ENCODE measurements around the gene OGFOD3.
"Not testable (repeated sequence)": the region's sequence is repeated elsewhere in the genome, so short reads cannot be mapped to it uniquely, and the experiment has no call there.

Gene OGFOD3

GRCh38 chr17:82367724-82368524 is 50.5 kb downstream of the OGFOD3 start:
- H3K36me3 ChIP-seq (ENCODE audit: control insufficient read depth, insufficient read depth, low read length) = no peaks in the 10 kb centered on the region
- H3K9ac ChIP-seq (ENCODE audit: low read length) = no peak overlapping the region
- peaks cover 2% of the 10 kb centered on the region; the same call in 1 of the 2 replicates for H3K4me1 ChIP-seq (ENCODE audit: control insufficient read depth, insufficient read depth, low read length)
- H3K27ac ChIP-seq (ENCODE audit: low read depth, low read length) = no peak overlapping the region
- H3K9me3 ChIP-seq (ENCODE audit: control insufficient read depth, insufficient read depth, low read depth, low read length) = no peaks in the 10 kb centered on the region
- H3K27me3 ChIP-seq (ENCODE audit: control insufficient read depth, insufficient read depth, low read length) = peaks cover 37% of the 10 kb centered on the region
- no peak overlapping the region for H3K4me3 ChIP-seq (ENCODE audit: low read depth, low read length)

DNA sequence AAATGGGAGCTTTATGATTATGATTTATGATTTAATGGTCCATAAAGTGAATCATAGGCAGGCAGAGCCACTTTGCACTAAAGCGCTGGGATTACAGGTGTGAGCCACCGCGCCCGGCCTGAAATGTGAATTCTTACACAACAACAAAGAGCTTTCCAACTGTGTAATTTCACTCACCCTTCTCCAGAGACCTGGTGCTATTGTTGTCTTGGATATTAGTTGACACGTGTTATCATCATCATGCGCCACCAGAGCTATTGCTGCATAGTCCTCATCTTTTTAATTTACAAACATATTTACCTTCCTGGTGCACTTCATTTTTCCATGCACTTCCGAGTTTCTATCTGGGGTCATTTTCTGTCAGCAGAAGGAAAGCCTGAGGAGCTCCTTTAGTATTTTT is 51.6 kb downstream of the OGFOD3 start:
- H3K9me3 ChIP-seq (ENCODE audit: control insufficient read depth, insufficient read depth, low read depth, low read length) = no peaks in the 10 kb centered on the region
- peaks cover 2% of the 10 kb centered on the region; the same call in 1 of the 2 replicates for H3K4me1 ChIP-seq (ENCODE audit: control insufficient read depth, insufficient read depth, low read length)
- no peak overlapping the region for H3K9ac ChIP-seq (ENCODE audit: low read length)
- no peak overlapping the region for H3K4me3 ChIP-seq (ENCODE audit: low read depth, low read length)
- H3K27ac ChIP-seq (ENCODE audit: low read depth, low read length) = no peak overlapping the region
- H3K27me3 ChIP-seq (ENCODE audit: control insufficient read depth, insufficient read depth, low read length) = peaks cover 26% of the 10 kb centered on the region
- H3K36me3 ChIP-seq (ENCODE audit: control insufficient read depth, insufficient read depth, low read length) = no peaks in the 10 kb centered on the region

DNA sequence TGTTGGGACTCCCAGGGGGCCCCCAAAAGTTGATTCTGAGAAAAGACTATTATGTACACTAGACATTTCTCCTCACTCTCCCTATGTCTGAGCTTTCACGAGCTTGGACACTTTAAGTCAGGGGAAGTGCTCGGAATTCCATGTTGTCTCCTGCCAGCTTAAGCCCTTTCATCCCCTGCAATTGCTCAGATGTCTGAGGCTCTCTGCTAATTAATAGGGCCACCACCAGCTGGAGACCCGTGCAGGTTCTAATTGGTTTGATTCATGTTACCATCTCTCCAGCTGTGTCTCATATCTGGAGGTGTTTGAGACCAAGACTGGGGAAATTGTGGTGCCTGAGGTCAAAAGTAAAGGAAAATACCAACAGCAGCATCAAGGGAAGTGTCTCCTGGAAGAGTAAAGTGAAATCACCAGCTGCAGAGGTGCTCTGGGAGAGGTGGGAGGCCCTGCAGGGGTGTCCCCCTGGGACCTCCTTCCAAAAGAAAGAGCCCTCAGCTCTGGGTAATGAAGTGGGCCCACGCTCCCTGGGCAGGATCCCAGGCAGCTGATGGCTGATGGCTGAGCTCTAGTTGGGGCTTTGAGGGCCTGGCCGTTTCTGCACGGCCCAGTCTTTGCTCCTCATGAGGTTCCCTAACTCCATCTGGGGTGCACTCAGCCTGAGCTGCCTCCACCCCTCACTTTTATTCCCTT is 52.6 kb downstream of the OGFOD3 start:
- H3K9me3 ChIP-seq (ENCODE audit: control insufficient read depth, insufficient read depth, low read depth, low read length) = no peaks in the 10 kb centered on the region
- H3K4me3 ChIP-seq (ENCODE audit: low read depth, low read length) = no peak overlapping the region
- no peak overlapping the region for H3K9ac ChIP-seq (ENCODE audit: low read length)
- peaks cover 2% of the 10 kb centered on the region; the same call in 1 of the 2 replicates for H3K4me1 ChIP-seq (ENCODE audit: control insufficient read depth, insufficient read depth, low read length)
- no peak overlapping the region for H3K27ac ChIP-seq (ENCODE audit: low read depth, low read length)
- H3K27me3 ChIP-seq (ENCODE audit: control insufficient read depth, insufficient read depth, low read length) = peaks cover 16% of the 10 kb centered on the region
- H3K36me3 ChIP-seq (ENCODE audit: control insufficient read depth, insufficient read depth, low read length) = no peaks in the 10 kb centered on the region

GRCh38 chr17:82361885-82362633 is 56.3 kb downstream of the OGFOD3 start:
- H3K27ac ChIP-seq (ENCODE audit: low read depth, low read length) = no peak overlapping the region
- H3K4me3 ChIP-seq (ENCODE audit: low read depth, low read length) = no peak overlapping the region
- peaks cover 9% of the 10 kb centered on the region for H3K27me3 ChIP-seq (ENCODE audit: control insufficient read depth, insufficient read depth, low read length)
- H3K4me1 ChIP-seq (ENCODE audit: control insufficient read depth, insufficient read depth, low read length) = peaks cover 2% of the 10 kb centered on the region; the same call in 1 of the 2 replicates
- no peak overlapping the region for H3K9ac ChIP-seq (ENCODE audit: low read length)
- no peaks in the 10 kb centered on the region for H3K9me3 ChIP-seq (ENCODE audit: control insufficient read depth, insufficient read depth, low read depth, low read length)
- no peaks in the 10 kb centered on the region for H3K36me3 ChIP-seq (ENCODE audit: control insufficient read depth, insufficient read depth, low read length)

DNA sequence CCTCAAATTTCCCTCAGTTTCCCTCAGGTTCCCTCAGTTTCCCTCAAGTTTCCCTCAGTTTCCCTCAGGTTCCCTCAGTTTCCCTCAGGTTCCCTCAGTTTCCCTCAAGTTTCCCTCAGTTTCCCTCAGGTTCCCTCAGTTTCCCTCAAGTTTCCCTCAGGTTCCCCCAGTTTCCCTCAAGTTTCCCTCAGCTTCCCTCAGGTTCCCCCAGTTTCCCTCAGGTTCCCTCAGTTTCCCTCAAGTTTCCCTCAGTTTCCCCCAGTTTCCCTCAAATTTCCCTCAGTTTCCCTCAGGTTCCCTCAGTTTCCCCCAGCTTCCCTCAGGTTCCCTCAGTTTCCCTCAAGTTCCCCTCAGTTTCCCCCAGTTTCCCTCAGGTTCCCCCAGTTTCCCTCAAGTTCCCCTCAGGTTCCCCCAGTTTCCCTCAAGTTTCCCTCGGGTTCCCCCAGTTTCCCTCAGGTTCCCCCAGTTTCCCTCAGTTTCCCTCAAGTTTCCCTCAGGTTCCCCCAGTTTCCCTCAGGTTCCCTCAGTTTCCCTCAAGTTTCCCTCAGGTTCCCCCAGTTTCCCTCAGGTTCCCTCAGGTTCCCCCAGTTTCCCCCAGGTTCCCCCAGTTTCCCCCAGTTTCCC is 58.8 kb downstream of the OGFOD3 start:
- not testable (repeated sequence) for H3K4me3 ChIP-seq (ENCODE audit: low read depth, low read length); H3K36me3 ChIP-seq (ENCODE audit: control insufficient read depth, insufficient read depth, low read length); H3K27ac ChIP-seq (ENCODE audit: low read depth, low read length); H3K4me1 ChIP-seq (ENCODE audit: control insufficient read depth, insufficient read depth, low read length); H3K9ac ChIP-seq (ENCODE audit: low read length); H3K27me3 ChIP-seq (ENCODE audit: control insufficient read depth, insufficient read depth, low read length); H3K9me3 ChIP-seq (ENCODE audit: control insufficient read depth, insufficient read depth, low read depth, low read length)

GRCh38 chr17:82358465-82359350 is 59.7 kb downstream of the OGFOD3 start, which contains the start of gene TEX19:
TEX19 (plus strand) TSS chr17:82359247; CDS start chr17:82362151, 2,904 bp downstream.
- Histone ChIP-seq H3K36me3 (ENCODE audit: control insufficient read depth, insufficient read depth, low read length) (no peaks in the 10 kb centered on the region), H3K9me3 (ENCODE audit: control insufficient read depth, insufficient read depth, low read depth, low read length) (no peaks in the 10 kb centered on the region), H3K27me3 (ENCODE audit: control insufficient read depth, insufficient read depth, low read length) (peaks cover 9% of the 10 kb centered on the region), H3K4me1 (ENCODE audit: control insufficient read depth, insufficient read depth, low read length) (peaks cover 2% of the 10 kb centered on the region; the same call in 1 of the 2 replicates), H3K4me3 (ENCODE audit: low read depth, low read length) (no peak within 1 kb of the TSS), H3K9ac (ENCODE audit: low read length) (no peak within 1 kb of the TSS), H3K27ac (ENCODE audit: low read depth, low read length) (peak within 1 kb of the TSS; percentile 57; the same call in 1 of the 2 replicates)

DNA sequence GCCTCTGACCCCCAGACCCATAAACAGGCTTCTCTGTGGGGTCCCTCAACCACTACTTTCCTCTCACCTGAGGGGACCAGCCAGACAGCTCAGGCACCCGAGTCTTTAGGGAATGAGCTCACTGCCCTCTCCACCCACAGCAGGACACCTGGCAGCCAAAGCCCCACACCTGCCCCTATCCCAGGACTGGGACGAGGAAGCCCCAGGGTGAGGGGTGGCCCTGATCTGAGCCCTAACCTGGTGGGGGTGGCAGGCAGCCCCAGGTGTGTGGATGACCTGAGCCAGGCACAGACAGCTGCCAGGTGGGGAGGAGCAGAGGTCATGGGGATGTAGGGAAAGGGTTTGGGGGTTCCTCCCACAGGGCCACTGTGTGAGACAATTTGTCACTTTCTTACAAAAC is 61.0 kb downstream of the OGFOD3 start:
- H3K4me3 ChIP-seq (ENCODE audit: low read depth, low read length) = no peak overlapping the region
- H3K9me3 ChIP-seq (ENCODE audit: control insufficient read depth, insufficient read depth, low read depth, low read length) = no peaks in the 10 kb centered on the region
- H3K9ac ChIP-seq (ENCODE audit: low read length) = no peak overlapping the region
- H3K27ac ChIP-seq (ENCODE audit: low read depth, low read length) = no peak overlapping the region
- H3K27me3 ChIP-seq (ENCODE audit: control insufficient read depth, insufficient read depth, low read length) = peaks cover 9% of the 10 kb centered on the region
- no peaks in the 10 kb centered on the region for H3K4me1 ChIP-seq (ENCODE audit: control insufficient read depth, insufficient read depth, low read length)
- no peaks in the 10 kb centered on the region for H3K36me3 ChIP-seq (ENCODE audit: control insufficient read depth, insufficient read depth, low read length)

DNA sequence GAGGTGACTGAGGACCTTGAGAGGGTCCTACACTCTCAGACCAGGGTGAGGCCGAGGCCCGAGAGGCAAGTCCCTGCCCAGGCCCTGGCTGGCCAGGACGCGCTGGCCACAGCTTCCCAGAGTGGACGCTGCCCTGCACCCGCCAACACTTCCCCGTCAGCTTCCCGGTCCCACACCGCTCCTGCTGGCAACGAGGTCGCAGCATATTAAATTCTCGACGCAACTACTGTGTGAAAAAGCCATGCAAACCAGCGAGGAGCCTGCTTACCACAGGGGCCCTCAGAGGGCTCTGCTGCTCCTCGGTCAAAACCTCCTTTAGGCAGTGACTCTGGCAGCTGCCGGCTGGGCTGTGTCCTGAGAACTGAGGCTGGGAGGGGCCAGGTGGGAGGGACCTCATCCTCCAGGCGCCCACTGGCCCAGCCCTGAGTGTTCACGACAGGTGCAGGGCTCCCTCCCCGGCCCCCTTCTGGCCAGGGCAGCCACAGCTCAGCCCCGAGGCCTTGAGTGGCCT is 61.5 kb downstream of the OGFOD3 start:
- no peaks in the 10 kb centered on the region for H3K36me3 ChIP-seq (ENCODE audit: control insufficient read depth, insufficient read depth, low read length)
- H3K27me3 ChIP-seq (ENCODE audit: control insufficient read depth, insufficient read depth, low read length) = peaks cover 9% of the 10 kb centered on the region
- H3K9ac ChIP-seq (ENCODE audit: low read length) = no peak overlapping the region
- no peak overlapping the region for H3K27ac ChIP-seq (ENCODE audit: low read depth, low read length)
- H3K9me3 ChIP-seq (ENCODE audit: control insufficient read depth, insufficient read depth, low read depth, low read length) = no peaks in the 10 kb centered on the region
- no peak overlapping the region for H3K4me3 ChIP-seq (ENCODE audit: low read depth, low read length)
- no peaks in the 10 kb centered on the region for H3K4me1 ChIP-seq (ENCODE audit: control insufficient read depth, insufficient read depth, low read length)

GRCh38 chr17:82355770-82356427 is 62.5 kb downstream of the OGFOD3 start:
- Histone ChIP-seq H3K36me3 (ENCODE audit: control insufficient read depth, insufficient read depth, low read length) (no peaks in the 10 kb centered on the region), H3K9ac (ENCODE audit: low read length) (no peak overlapping the region), H3K27ac (ENCODE audit: low read depth, low read length) (no peak overlapping the region), H3K27me3 (ENCODE audit: control insufficient read depth, insufficient read depth, low read length) (peaks cover 9% of the 10 kb centered on the region), H3K4me1 (ENCODE audit: control insufficient read depth, insufficient read depth, low read length) (no peaks in the 10 kb centered on the region), H3K4me3 (ENCODE audit: low read depth, low read length) (no peak overlapping the region), H3K9me3 (ENCODE audit: control insufficient read depth, insufficient read depth, low read depth, low read length) (no peaks in the 10 kb centered on the region)

Measured in HUES6 (cell line).